DND-41 (cell line): ENCODE measurements around the gene DIS3L2.

Source experiments
- ATAC-seq: fragments of 200-7000 bp; cut with Tn5 transposase; 3 replicates; pipeline ENCODE4 v1.9.1; 2021; ENCODE audit warnings: low read depth; ENCODE audit not compliant: insufficient read depth
- DNase-seq: peaks from one replicate; pipeline ENCODE4 v3.0.0-alpha.2; 2020
- H2AFZ ChIP-seq: 2 replicates; pipeline ENCODE4 v1.6.0; 2012; ENCODE audit warnings: low read depth, low read length
- H3K27ac ChIP-seq: 2 replicates; pipeline ENCODE4 v1.5.1; 2012; ENCODE audit warnings: low read length, inconsistent platforms
- H3K27me3 ChIP-seq: fragments of 200-600 bp; sonication (generic); 2 replicates; pipeline ENCODE4 v1.6.0; 2012; ENCODE audit warnings: low read length, mild to moderate bottlenecking, inconsistent platforms; ENCODE audit not compliant: insufficient read depth, poor library complexity
- H3K36me3 ChIP-seq: 2 replicates; pipeline ENCODE4 v1.5.1; 2012; ENCODE audit warnings: low read length, inconsistent platforms; ENCODE audit not compliant: insufficient read depth
- H3K4me1 ChIP-seq: 2 replicates; pipeline ENCODE4 v1.5.1; 2012; ENCODE audit warnings: mild to moderate bottlenecking, low read length; ENCODE audit not compliant: insufficient read depth
- H3K4me2 ChIP-seq: 2 replicates; pipeline ENCODE4 v1.6.0; 2012; ENCODE audit warnings: mild to moderate bottlenecking, moderate library complexity, low read length, inconsistent platforms; ENCODE audit not compliant: insufficient read depth
- H3K4me3 ChIP-seq, 2 experiments: fragments of 200-600 bp in 1 of 2; shearing (Covaris generic) in 1 of 2; 2 replicates each; pipeline ENCODE4 v1.5.1; 2012 to 2016; ENCODE audit warnings: inconsistent platforms in 2 of 2, low read length in 2 of 2, mild to moderate bottlenecking in 2 of 2, low read depth in 1 of 2, moderate library complexity in 1 of 2
- H3K79me2 ChIP-seq: 2 replicates; pipeline ENCODE4 v1.6.0; 2012; ENCODE audit warnings: low read length, inconsistent platforms; ENCODE audit not compliant: insufficient read depth
- H3K9ac ChIP-seq: 2 replicates; pipeline ENCODE4 v1.6.0; 2012; ENCODE audit warnings: low read depth, mild to moderate bottlenecking, inconsistent platforms, low read length, moderate library complexity
- H3K9me3 ChIP-seq: 2 replicates; pipeline ENCODE4 v1.5.1; 2012; ENCODE audit warnings: low read length, moderate library complexity, mild to moderate bottlenecking, inconsistent platforms; ENCODE audit not compliant: insufficient read depth, severe bottlenecking
- H4K20me1 ChIP-seq: 2 replicates; pipeline ENCODE4 v1.6.0; 2012; ENCODE audit warnings: low read length; ENCODE audit not compliant: insufficient read depth
- EZH2 ChIP-seq: IDR thresholded peaks from 3 replicates; pipeline ENCODE4 v1.6.1; 2012; ENCODE audit warnings: borderline replicate concordance, low read depth, mild to moderate bottlenecking, moderate library complexity, low read length, inconsistent platforms; ENCODE audit not compliant: severe bottlenecking
- TF ChIP-seq, protein P1 (sequence below): IDR thresholded peaks from 2 replicates; pipeline ENCODE4 v1.5.1; 2012; ENCODE audit warnings: borderline replicate concordance, low read length, moderate library complexity, mild to moderate bottlenecking; ENCODE audit not compliant: poor library complexity, severe bottlenecking; ENCODE audit errors: extremely low read depth

DIS3L2 gene

DNA sequence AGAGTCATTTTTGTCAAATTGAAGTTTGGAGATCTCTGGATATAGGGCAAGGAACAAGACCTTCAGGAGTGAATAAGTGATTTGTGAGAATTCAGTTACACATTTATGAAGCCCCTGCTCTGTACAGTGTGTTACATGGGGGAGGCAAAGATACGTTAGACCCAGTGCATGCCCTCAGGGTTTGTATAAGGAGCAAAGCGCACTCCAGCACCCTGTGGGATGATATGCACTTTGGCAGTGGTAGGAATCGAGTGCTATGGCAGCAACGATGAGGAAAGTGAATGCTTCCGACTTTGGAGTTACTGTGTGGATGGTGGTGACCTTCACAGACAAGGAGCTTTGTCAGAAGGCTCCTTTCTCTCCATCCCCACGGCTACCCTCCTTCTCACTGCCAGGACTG lies 342.7 kb downstream of the DIS3L2 start:
- no peaks in the 10 kb centered on the region for H4K20me1 ChIP-seq
- DNase-seq (no peak), ATAC-seq (no peak)
- H3K4me1 ChIP-seq, result peaks cover 10% of the 10 kb centered on the region
- TF ChIP-seq, protein P1, sequence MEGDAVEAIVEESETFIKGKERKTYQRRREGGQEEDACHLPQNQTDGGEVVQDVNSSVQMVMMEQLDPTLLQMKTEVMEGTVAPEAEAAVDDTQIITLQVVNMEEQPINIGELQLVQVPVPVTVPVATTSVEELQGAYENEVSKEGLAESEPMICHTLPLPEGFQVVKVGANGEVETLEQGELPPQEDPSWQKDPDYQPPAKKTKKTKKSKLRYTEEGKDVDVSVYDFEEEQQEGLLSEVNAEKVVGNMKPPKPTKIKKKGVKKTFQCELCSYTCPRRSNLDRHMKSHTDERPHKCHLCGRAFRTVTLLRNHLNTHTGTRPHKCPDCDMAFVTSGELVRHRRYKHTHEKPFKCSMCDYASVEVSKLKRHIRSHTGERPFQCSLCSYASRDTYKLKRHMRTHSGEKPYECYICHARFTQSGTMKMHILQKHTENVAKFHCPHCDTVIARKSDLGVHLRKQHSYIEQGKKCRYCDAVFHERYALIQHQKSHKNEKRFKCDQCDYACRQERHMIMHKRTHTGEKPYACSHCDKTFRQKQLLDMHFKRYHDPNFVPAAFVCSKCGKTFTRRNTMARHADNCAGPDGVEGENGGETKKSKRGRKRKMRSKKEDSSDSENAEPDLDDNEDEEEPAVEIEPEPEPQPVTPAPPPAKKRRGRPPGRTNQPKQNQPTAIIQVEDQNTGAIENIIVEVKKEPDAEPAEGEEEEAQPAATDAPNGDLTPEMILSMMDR, result no peak
- TF ChIP-seq EZH2, result no peak
- no peaks in the 10 kb centered on the region for H3K27me3 ChIP-seq
- H3K4me2 ChIP-seq, result no peak overlapping the region
- no peak overlapping the region for H2AFZ ChIP-seq
- peaks cover 31% of the 10 kb centered on the region; the same call in 1 of the 2 replicates for H3K36me3 ChIP-seq
- H3K4me3 ChIP-seq, result no peak overlapping the region
- H3K9me3 ChIP-seq, result no peaks in the 10 kb centered on the region
- H3K9ac ChIP-seq, result no peak overlapping the region
- no peaks in the 10 kb centered on the region for H3K79me2 ChIP-seq
- no peak overlapping the region for H3K27ac ChIP-seq

DNA sequence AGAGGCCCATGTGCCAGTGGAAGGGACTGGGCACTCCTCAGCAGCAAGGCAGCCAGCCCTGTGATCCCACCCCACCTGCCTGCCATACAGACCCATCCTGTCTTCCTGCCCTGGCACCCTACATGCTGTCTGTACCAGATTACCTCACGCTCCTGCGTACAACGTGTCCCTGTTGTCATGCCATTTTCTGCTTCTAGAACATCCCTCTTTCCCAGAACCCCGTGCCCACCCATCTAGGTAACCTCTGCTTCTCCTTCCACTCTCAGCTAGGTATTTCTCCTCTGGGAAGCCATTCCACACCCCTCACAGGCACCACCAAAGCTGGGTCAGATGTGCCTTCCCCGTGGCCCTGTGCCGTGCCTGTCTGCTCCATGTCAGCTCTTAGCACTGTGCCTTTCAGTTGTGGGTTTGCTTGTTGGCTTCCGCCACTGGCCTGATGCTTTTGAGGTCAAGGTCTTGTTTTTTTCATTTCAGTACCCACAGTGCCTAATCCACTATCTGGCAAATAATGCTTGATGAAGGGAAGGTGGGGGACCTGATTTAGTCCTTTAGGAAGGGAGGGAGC lies 345.3 kb downstream of the DIS3L2 start:
- TF ChIP-seq EZH2, result no peak
- TF ChIP-seq, protein P1, result no peak
- H3K9me3 ChIP-seq, result no peaks in the 10 kb centered on the region
- no peak overlapping the region for H3K4me3 ChIP-seq
- H3K36me3 ChIP-seq, result peaks cover 8% of the 10 kb centered on the region; the same call in 1 of the 2 replicates
- no peak overlapping the region for H2AFZ ChIP-seq
- H3K27ac ChIP-seq, result no peak overlapping the region
- no peak overlapping the region for H3K4me2 ChIP-seq
- ATAC-seq (no peak), DNase-seq (no peak)
- no peak overlapping the region for H3K9ac ChIP-seq
- no peaks in the 10 kb centered on the region for H4K20me1 ChIP-seq
- peaks cover 28% of the 10 kb centered on the region for H3K4me1 ChIP-seq
- no peaks in the 10 kb centered on the region for H3K27me3 ChIP-seq
- no peaks in the 10 kb centered on the region for H3K79me2 ChIP-seq

DNA sequence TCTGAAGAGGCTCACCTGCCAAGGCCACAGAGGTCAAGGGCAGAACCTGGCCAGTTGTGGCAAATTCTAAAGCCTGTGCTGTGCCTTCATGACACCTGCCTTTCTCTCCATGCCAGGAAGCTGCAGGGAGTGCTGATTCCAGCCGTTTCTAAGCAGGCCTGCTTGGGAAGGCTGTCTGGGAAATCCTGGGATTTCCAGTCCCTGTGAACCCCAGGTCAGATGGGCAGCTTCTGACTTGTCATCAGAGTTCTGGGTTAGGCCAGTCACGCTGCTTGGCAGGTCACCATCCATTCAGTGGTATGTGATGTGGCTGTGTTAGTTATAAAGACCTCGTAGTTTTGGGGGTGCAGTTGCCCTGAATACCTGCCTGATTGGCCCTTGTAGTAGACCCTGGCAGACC lies 346.3 kb downstream of the DIS3L2 start:
- no peak for DNase-seq
- no peaks in the 10 kb centered on the region for H4K20me1 ChIP-seq
- peaks cover 10% of the 10 kb centered on the region; the same call in 1 of the 2 replicates for H3K36me3 ChIP-seq
- H3K9me3 ChIP-seq, result peaks cover 7% of the 10 kb centered on the region
- H3K4me3 ChIP-seq, result no peak overlapping the region
- peaks cover 28% of the 10 kb centered on the region for H3K4me1 ChIP-seq
- H3K4me2 ChIP-seq, result no peak overlapping the region
- no peaks in the 10 kb centered on the region for H3K27me3 ChIP-seq
- no peak for TF ChIP-seq EZH2
- TF ChIP-seq, protein P1, result no peak
- no peak for ATAC-seq
- H3K9ac ChIP-seq, result no peak overlapping the region
- H3K79me2 ChIP-seq, result no peaks in the 10 kb centered on the region
- H2AFZ ChIP-seq, result no peak overlapping the region
- peak overlapping the region; percentile 24 for H3K27ac ChIP-seq
